K562 (cell line): Measurements from ENCODE around the gene PDCD1. TPM values are rescaled to one million over a fixed set of nuclear protein-coding genes. Genes with fewer than 3 reads are reported as not detected.

Experiments used
- ATAC-seq: fragments of 200-7000 bp; cut with Tn5 transposase; 3 replicates; pipeline ENCODE4 v1.9.1; 2020; ENCODE audit warnings: moderate library complexity
- BruUV-seq: library from RNA; stranded (reverse); fragments of 400-500 nt; replicated peaks from 2 replicates; lab custom pipeline; 2021; lab: Mats Ljungman, UMichigan
- CTCF ChIA-PET: fragments of 300-600 bp; formaldehyde crosslinking; extraction: SDS; loops from one replicate; lab custom pipeline; 2021; ENCODE audit warnings: low intra/inter-chr PET ratio; lab: Yijun Ruan, JAX
- POLR2A ChIA-PET: fragments of 300-600, 350-650 bp; sonication (Branson Sonifier 250); formaldehyde crosslinking; extraction: SDS; loops from one replicate; lab custom pipeline; 2021; ENCODE audit warnings: antibody characterized with exemption, inconsistent platforms; lab: Yijun Ruan, JAX
- DNase-seq, 4 experiments: peaks; one replicate each; pipeline versions ENCODE4 v3.0.0 to v3.0.0-alpha.2; 2011 to 2018; ENCODE audit warnings: low spot score in 3 of 4, mixed read lengths in 3 of 4; ENCODE audit errors: extremely low read depth in 1 of 4
- FAIRE-seq: peaks from 2 replicates; lab custom pipeline; 2011; peaks lifted over from hg19 to GRCh38; lab: Jason Lieb, UNC
- H2AFZ ChIP-seq: 2 replicates; pipeline ENCODE4 v1.6.0; 2011; ENCODE audit warnings: low read depth, low read length, control low read depth, inconsistent platforms
- H3K27ac ChIP-seq: fragments of 200-600 bp; 3 replicates; pipeline ENCODE4 v1.8.0; 2011; ENCODE audit warnings: low read depth, mild to moderate bottlenecking, control low read depth, inconsistent platforms, low read length, moderate library complexity, mixed read lengths; ENCODE audit errors: extremely low read depth
- H3K27me3 ChIP-seq, 2 experiments: fragments of 300-600 bp in 1 of 2; 2 replicates in 1 of 2; 3 replicates in 1 of 2; pipeline versions ENCODE4 v1.6.0 to v1.8.0; 2011; ENCODE audit warnings: inconsistent platforms in 2 of 2, low read length in 2 of 2, mild to moderate bottlenecking in 1 of 2, mixed read lengths in 1 of 2, moderate library complexity in 1 of 2; ENCODE audit not compliant: control insufficient read depth in 2 of 2, insufficient read depth in 2 of 2
- H3K36me3 ChIP-seq: fragments of 300-600 bp; 3 replicates; pipeline ENCODE4 v1.8.0; 2011; ENCODE audit warnings: mild to moderate bottlenecking, low read length, inconsistent platforms; ENCODE audit not compliant: control insufficient read depth, insufficient read depth
- H3K4me1 ChIP-seq, 2 experiments: fragments of 200-600 bp in 1 of 2; replicated peaks in 1 of 2; 2 replicates in 1 of 2; 3 replicates in 1 of 2; pipeline versions ENCODE4 v1.5.1 to v1.8.0; 2011; ENCODE audit warnings: inconsistent platforms in 2 of 2, low read length in 2 of 2, mild to moderate bottlenecking in 1 of 2, mixed read lengths in 1 of 2, moderate library complexity in 1 of 2; ENCODE audit not compliant: control insufficient read depth in 2 of 2, insufficient read depth in 2 of 2
- H3K4me2 ChIP-seq: 2 replicates; pipeline ENCODE4 v1.6.1; 2011; ENCODE audit warnings: low read length, control low read depth, inconsistent platforms, mixed read lengths; ENCODE audit not compliant: insufficient read depth
- H3K4me3 ChIP-seq: fragments of 200-600 bp; sonication (generic), shearing (Covaris generic); 2 replicates; pipeline ENCODE4 v1.5.1; 2016; ENCODE audit warnings: control low read depth, inconsistent platforms
- H3K79me2 ChIP-seq: fragments of 200-600 bp; 3 replicates; pipeline ENCODE4 v1.8.0; 2011; ENCODE audit warnings: low read length, inconsistent platforms; ENCODE audit not compliant: control insufficient read depth, insufficient read depth
- H3K9ac ChIP-seq, 2 experiments: 2 replicates each; pipeline versions ENCODE4 v1.6.0 to v1.6.1; 2011; ENCODE audit warnings: low read depth in 2 of 2, low read length in 2 of 2, control low read depth in 1 of 2, inconsistent platforms in 1 of 2, mild to moderate bottlenecking in 1 of 2, mixed read lengths in 1 of 2; ENCODE audit not compliant: insufficient read depth in 1 of 2
- H3K9me1 ChIP-seq: one replicate; pipeline ENCODE4 v1.6.0; 2011; ENCODE audit warnings: inconsistent platforms, mild to moderate bottlenecking, low read length, moderate library complexity; ENCODE audit not compliant: control insufficient read depth, insufficient read depth
- H3K9me3 ChIP-seq: replicated peaks from 2 replicates; pipeline ENCODE4 v1.5.1; 2011; ENCODE audit warnings: low read depth, low read length, inconsistent platforms; ENCODE audit not compliant: control insufficient read depth, insufficient read depth
- H4K20me1 ChIP-seq: replicated peaks from 2 replicates; pipeline ENCODE4 v1.6.1; 2011; ENCODE audit warnings: low read length, inconsistent platforms, mixed read lengths; ENCODE audit not compliant: control insufficient read depth, insufficient read depth
- BCOR ChIP-seq: fragments of 450-650 bp; IDR thresholded peaks from 2 replicates; pipeline ENCODE4 v1.6.1; 2016
- NFE2 ChIP-seq: IDR thresholded peaks from 2 replicates; pipeline ENCODE4 v1.6.1; 2014; ENCODE audit warnings: antibody characterized with exemption, low read depth
- NR2C1 ChIP-seq, 2 experiments: fragments of 450-650 bp; IDR thresholded peaks; 2 replicates each; pipeline ENCODE4 v1.6.1; 2017; ENCODE audit warnings: mild to moderate bottlenecking in 2 of 2, antibody characterized with exemption in 1 of 2, inconsistent platforms in 1 of 2, missing compliant biosample characterization in 1 of 2, missing genetic modification characterization in 1 of 2
- NR2C2 ChIP-seq, 2 experiments: fragments of 200-800 bp in 1 of 2; sonication (Bioruptor generic) in 1 of 2; sonication (generic) in 1 of 2; formaldehyde crosslinking in 1 of 2; IDR thresholded peaks; 2 replicates each; pipeline versions ENCODE4 v1.6.1 to v1.8.0; 2016 to 2022; ENCODE audit warnings: mild to moderate bottlenecking in 1 of 2, missing compliant biosample characterization in 1 of 2, missing genetic modification characterization in 1 of 2, missing genetic modification reagents in 1 of 2
- SUPT5H ChIP-seq: fragments of 450-650 bp; IDR thresholded peaks from 2 replicates; pipeline ENCODE4 v1.6.1; 2016
- TEAD2 ChIP-seq: fragments of 450-650 bp; IDR thresholded peaks from 2 replicates; pipeline ENCODE4 v1.6.1; 2016; ENCODE audit warnings: missing genetic modification characterization, control low read depth, missing compliant biosample characterization
- XRCC5 ChIP-seq: fragments of 200-400 bp; formaldehyde crosslinking; IDR thresholded peaks from 2 replicates; pipeline ENCODE4 v1.6.1; 2017; ENCODE audit warnings: low read depth, mild to moderate bottlenecking, low read length
- ZBTB33 ChIP-seq: sonication (generic); formaldehyde crosslinking; IDR thresholded peaks from 2 replicates; pipeline ENCODE4 v1.8.1; 2023; ENCODE audit warnings: mild to moderate bottlenecking, missing genetic modification reagents
- ZNF518B ChIP-seq: fragments of 250-450 bp; sonication (Bioruptor Pico); IDR thresholded peaks from 2 replicates; pipeline ENCODE4 v1.5.0; 2021; ENCODE audit warnings: mild to moderate bottlenecking, moderate library complexity
- ZNF592 ChIP-seq: fragments of 450-650 bp; IDR thresholded peaks from 2 replicates; pipeline ENCODE4 v1.6.1; 2017; ENCODE audit warnings: antibody characterized with exemption, mild to moderate bottlenecking
- ZNF707 ChIP-seq: fragments of 250-450 bp; sonication (Bioruptor Pico); conservative IDR thresholded peaks from 2 replicates; pipeline ENCODE4 v1.8.0; 2022; ENCODE audit warnings: inconsistent platforms, mild to moderate bottlenecking, moderate library complexity
- WGBS: fragments of 100-300 bp; shearing (Covaris generic); methylation state at CpG from one replicate; pipeline ENCODE4 v1.1.6; 2016; ENCODE audit warnings: low coverage, mixed read lengths; ENCODE audit not compliant: insufficient coverage; ENCODE audit errors: missing lambda C conversion rate; 5-methylcytosine and 5-hydroxymethylcytosine counted together
- in situ Hi-C: fragments of 300-500 bp; cut with MboI; formaldehyde crosslinking; loops from 4 replicates; pipeline ENCODE4 v1.15.0; 2018; ENCODE audit warnings: inconsistent platforms, mixed read lengths
- intact Hi-C: fragments of 100-400 bp; cut with micrococcal nuclease; formaldehyde crosslinking; loops from 2 replicates; pipeline ENCODE4 v1.14.2; 2022
- polyA plus RNA-seq, 8 experiments: library from polyadenylated mRNA; depleted of rRNA in 4 of 8; stranded (reverse) in 5 of 8; unstranded in 3 of 8; fragments of >200 nt; fragmentation: Nextera tagmentation in 2 of 8; fragmentation: Illumina TruSeq in 1 of 8; extraction: Ambion mirVana in 2 of 8; extraction: Trizol in 1 of 8; gene quantifications; 2 replicates each; pipeline versions ENCODE4 v1.2.1 to v1.2.3, GENCODE V29; 2011 to 2014; ENCODE audit warnings: inconsistent platforms in 1 of 8, missing spikeins in 1 of 8
- total RNA-seq, 7 experiments: library from RNA; depleted of rRNA in 6 of 7; stranded (reverse); fragments of >200 nt in 6 of 7; fragmentation: Illumina TruSeq in 2 of 7; extraction: Trizol in 2 of 7; gene quantifications; 2 replicates each; pipeline versions ENCODE4 v1.2.1 to v1.2.3, GENCODE V29; 2011 to 2021; ENCODE audit warnings: low replicate concordance in 1 of 7

Gene PDCD1
- total and polyA plus RNA-seq, 9 of the 15 experiments (the other 6 are each of a cell fraction or from before 2014, with no cell fraction given), result 0.15 to 2.5 (median 1.0) TPM; not detected in 2

DNA sequence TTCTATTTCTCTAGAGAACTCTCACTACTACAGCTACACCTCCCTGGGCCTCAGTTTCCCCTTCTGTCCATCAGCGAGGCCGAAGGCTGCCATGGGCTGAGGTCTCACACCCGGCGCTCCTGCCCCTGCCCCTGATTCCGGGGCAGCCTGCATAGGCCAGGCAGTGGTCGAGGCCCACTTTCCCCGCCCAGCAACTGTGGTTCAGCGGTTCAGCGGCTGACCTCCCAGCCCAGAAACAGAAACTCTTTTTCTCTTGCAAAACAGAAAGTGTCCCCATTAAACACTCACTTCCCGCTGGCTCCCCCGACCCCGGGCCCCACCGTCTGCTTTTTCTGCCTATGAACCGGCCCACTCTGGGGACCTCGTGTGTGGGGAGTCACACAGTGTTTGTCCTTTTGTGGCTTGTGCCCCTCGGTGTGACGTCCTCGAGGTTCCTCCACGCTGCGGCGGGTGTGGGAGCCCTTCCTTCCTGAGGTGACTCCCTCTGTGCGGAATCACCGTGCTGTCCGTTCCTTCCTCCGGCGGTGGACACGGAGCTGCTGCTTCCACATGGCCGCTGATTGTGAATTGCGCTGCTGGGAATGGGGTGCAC lies 16.0 kb downstream of the PDCD1 start:
- FAIRE-seq (no peak), ATAC-seq (no peak), DNase-seq (no peak)
- peak overlapping the region in 1 of 2 experiments; percentile 68; a peak in 2 of 4 replicates for H3K9ac ChIP-seq
- 40% methylated on average over 3 of the region's 29 CpGs for WGBS
- H3K36me3 ChIP-seq, result no peaks in the 10 kb centered on the region
- peaks cover 8 to 39% of the 10 kb centered on the region in 2 experiments for H3K4me1 ChIP-seq
- H3K4me2 ChIP-seq, result no peak overlapping the region
- peak overlapping the region; percentile 59 for H2AFZ ChIP-seq
- H3K27ac ChIP-seq, result peak overlapping the region; percentile 54; the same call in 1 of the 3 replicates
- H3K27me3 ChIP-seq, result no peaks in the 10 kb centered on the region
- no peak overlapping the region for H3K4me3 ChIP-seq
- peaks cover 15% of the 10 kb centered on the region; the same call in 2 of the 3 replicates for H3K79me2 ChIP-seq
- H3K9me1 ChIP-seq, result no peaks in the 10 kb centered on the region
- intact Hi-C loops, result no loop called here
- no peaks in the 10 kb centered on the region for H4K20me1 ChIP-seq
- no peaks in the 10 kb centered on the region for H3K9me3 ChIP-seq
- in situ Hi-C loops, result no loop called here
- ChIA-PET CTCF (no interaction called here), POLR2A (no interaction called here)
- BruUV-seq, result no TSS peak
- TF ChIP-seq SUPT5H (no peak), ZNF592 (peak; percentile 49; the same call in 1 of the 2 replicates), ZNF518B (CRISPR knock-in tag) (no peak), NR2C1 (IDR thresholded peaks at IDR 0.05) (peak; percentile 64), NR2C1 (tag; IDR thresholded peaks at IDR 0.05) (peak; percentile 28; the same call in 1 of the 2 replicates), ZNF707 (CRISPR knock-in tag) (no peak), TEAD2 (no peak), XRCC5 (no peak), NR2C2 (CRISPR knock-in tag; IDR thresholded peaks at IDR 0.05) (no peak), NR2C2 (tag; IDR thresholded peaks at IDR 0.05) (peak; percentile 42; the same call in 1 of the 2 replicates), NFE2 (no peak), BCOR (peak; percentile 61; the same call in 1 of the 2 replicates), ZBTB33 (CRISPR knock-in tag) (peak; percentile 99)
